SK-N-SH (cell line): ENCODE results near the gene WARS2.
"Not testable (repeated sequence)": the region's sequence is repeated elsewhere in the genome, so short reads cannot be mapped to it uniquely, and the experiment has no call there.

Experiments
- MXI1 ChIP-seq: IDR thresholded peaks from 2 replicates; pipeline ENCODE4 v1.6.1; 2012; ENCODE audit warnings: mild to moderate bottlenecking, low read depth, low read length, improper control_type of control experiment
- RFX5 ChIP-seq: IDR thresholded peaks from 2 replicates; pipeline ENCODE4 v1.6.1; 2012; ENCODE audit warnings: mild to moderate bottlenecking, improper control_type of control experiment, low read length
- SIN3A ChIP-seq: IDR thresholded peaks from 2 replicates; pipeline ENCODE4 v1.6.1; 2012; ENCODE audit warnings: low read depth, mild to moderate bottlenecking, low read length, moderate library complexity, borderline replicate concordance
- TAF1 ChIP-seq: IDR thresholded peaks from 2 replicates; pipeline ENCODE4 v1.6.1; 2012; ENCODE audit warnings: low read depth, mild to moderate bottlenecking, low read length, moderate library complexity, borderline replicate concordance
- TF ChIP-seq, protein P1 (sequence below): fragments of 200-600 bp; sonication (generic); IDR thresholded peaks from 2 replicates; pipeline ENCODE4 v1.6.1; 2017; ENCODE audit warnings: antibody characterized with exemption, mild to moderate bottlenecking, moderate library complexity

GRCh38 chr1:119121872-119122271 is 18.6 kb downstream of the WARS2 start:
- not testable (repeated sequence) for TF ChIP-seq MXI1, SIN3A, TAF1, RFX5
- TF ChIP-seq, protein P1, sequence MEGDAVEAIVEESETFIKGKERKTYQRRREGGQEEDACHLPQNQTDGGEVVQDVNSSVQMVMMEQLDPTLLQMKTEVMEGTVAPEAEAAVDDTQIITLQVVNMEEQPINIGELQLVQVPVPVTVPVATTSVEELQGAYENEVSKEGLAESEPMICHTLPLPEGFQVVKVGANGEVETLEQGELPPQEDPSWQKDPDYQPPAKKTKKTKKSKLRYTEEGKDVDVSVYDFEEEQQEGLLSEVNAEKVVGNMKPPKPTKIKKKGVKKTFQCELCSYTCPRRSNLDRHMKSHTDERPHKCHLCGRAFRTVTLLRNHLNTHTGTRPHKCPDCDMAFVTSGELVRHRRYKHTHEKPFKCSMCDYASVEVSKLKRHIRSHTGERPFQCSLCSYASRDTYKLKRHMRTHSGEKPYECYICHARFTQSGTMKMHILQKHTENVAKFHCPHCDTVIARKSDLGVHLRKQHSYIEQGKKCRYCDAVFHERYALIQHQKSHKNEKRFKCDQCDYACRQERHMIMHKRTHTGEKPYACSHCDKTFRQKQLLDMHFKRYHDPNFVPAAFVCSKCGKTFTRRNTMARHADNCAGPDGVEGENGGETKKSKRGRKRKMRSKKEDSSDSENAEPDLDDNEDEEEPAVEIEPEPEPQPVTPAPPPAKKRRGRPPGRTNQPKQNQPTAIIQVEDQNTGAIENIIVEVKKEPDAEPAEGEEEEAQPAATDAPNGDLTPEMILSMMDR = not testable (repeated sequence)
